Endothelial cell of umbilical vein (primary cell): ENCODE measurements around the gene GABRB2. TPM values are rescaled to one million over a fixed set of nuclear protein-coding genes. Genes with fewer than 3 reads are reported as not detected.

ENCODE experiments used
- BruUV-seq: library from RNA; stranded (reverse); fragments of 400-500 nt; replicated peaks from 2 replicates; lab custom pipeline; 2021; lab: Mats Ljungman, UMichigan
- CTCF ChIA-PET: fragments of 300-600, 350-600 bp; sonication (Branson Sonifier 250); formaldehyde crosslinking; loops from one replicate; lab custom pipeline; 2021; ENCODE audit warnings: antibody characterized with exemption, inconsistent platforms; lab: Charles Lee
- POLR2A ChIA-PET: fragments of 300-600, 350-600 bp; sonication (Branson Sonifier 250); formaldehyde crosslinking; loops from one replicate; lab custom pipeline; 2021; ENCODE audit warnings: antibody characterized with exemption, inconsistent platforms; lab: Charles Lee
- DNase-seq: peaks from one replicate; pipeline ENCODE4 v3.0.0-alpha.2; 2011; ENCODE audit warnings: low read depth, low spot score
- FAIRE-seq: peaks from 2 replicates; lab custom pipeline; 2011; peaks lifted over from hg19 to GRCh38; lab: Jason Lieb, UNC
- H2AFZ ChIP-seq: 2 replicates; pipeline ENCODE4 v1.6.0; 2012; ENCODE audit warnings: low read depth, low read length, control low read depth, inconsistent platforms
- H3K27ac ChIP-seq: 2 replicates; pipeline ENCODE4 v1.5.1; 2011; ENCODE audit warnings: low read depth, mild to moderate bottlenecking, control low read depth, low read length, moderate library complexity; ENCODE audit not compliant: insufficient read depth
- H3K27me3 ChIP-seq, 2 experiments: 2 replicates each; pipeline versions ENCODE4 v1.6.0 to v1.6.1; 2011; ENCODE audit warnings: low read length in 2 of 2, mixed read lengths in 1 of 2; ENCODE audit not compliant: control insufficient read depth in 2 of 2, insufficient read depth in 2 of 2
- H3K36me3 ChIP-seq, 2 experiments: 2 replicates in 1 of 2; 3 replicates in 1 of 2; pipeline ENCODE4 v1.5.1; 2011; ENCODE audit warnings: low read length in 2 of 2, mild to moderate bottlenecking in 1 of 2, moderate library complexity in 1 of 2; ENCODE audit not compliant: control insufficient read depth in 2 of 2, insufficient read depth in 2 of 2; ENCODE audit errors: extremely low read depth in 1 of 2
- H3K4me1 ChIP-seq: 3 replicates; pipeline ENCODE4 v1.5.1; 2011; ENCODE audit warnings: mild to moderate bottlenecking, low read length; ENCODE audit not compliant: control insufficient read depth, insufficient read depth; ENCODE audit errors: extremely low read depth
- H3K4me2 ChIP-seq: 2 replicates; pipeline ENCODE4 v1.6.1; 2011; ENCODE audit warnings: low read length, control low read depth, mixed read lengths; ENCODE audit not compliant: insufficient read depth
- H3K4me3 ChIP-seq, 3 experiments: fragments of 200-600 bp in 1 of 3; sonication (generic), shearing (Covaris generic) in 1 of 3; replicated peaks in 1 of 3; 2 replicates each; pipeline ENCODE4 v1.5.1; 2011 to 2016; ENCODE audit warnings: control low read depth in 3 of 3, low read length in 3 of 3, mild to moderate bottlenecking in 2 of 3, inconsistent platforms in 1 of 3, low read depth in 1 of 3, moderate library complexity in 1 of 3; ENCODE audit not compliant: insufficient read depth in 1 of 3
- H3K79me2 ChIP-seq: 2 replicates; pipeline ENCODE4 v1.6.0; 2012; ENCODE audit warnings: low read length, inconsistent platforms; ENCODE audit not compliant: control insufficient read depth, insufficient read depth
- H3K9ac ChIP-seq: replicated peaks from 2 replicates; pipeline ENCODE3; 2011; ENCODE audit warnings: low read length, control low read depth; ENCODE audit not compliant: insufficient read depth; ENCODE audit errors: extremely low read depth
- H3K9me1 ChIP-seq: replicated peaks from 3 replicates; pipeline ENCODE4 v1.6.0; 2011; ENCODE audit warnings: mild to moderate bottlenecking, low read length; ENCODE audit not compliant: control insufficient read depth, insufficient read depth; ENCODE audit errors: extremely low read depth
- H3K9me3 ChIP-seq: replicated peaks from 2 replicates; pipeline ENCODE4 v1.5.1; 2012; ENCODE audit warnings: low read length, inconsistent platforms; ENCODE audit not compliant: control insufficient read depth, insufficient read depth
- H4K20me1 ChIP-seq: replicated peaks from 2 replicates; pipeline ENCODE3; 2011; ENCODE audit warnings: mild to moderate bottlenecking, low read length; ENCODE audit not compliant: control insufficient read depth, insufficient read depth; ENCODE audit errors: extremely low read depth
- CTCF ChIP-seq, 2 donors: IDR thresholded peaks; 1 replicate in 1 of 2; 2 replicates in 1 of 2; pipeline ENCODE4 v1.5.1; 2011; ENCODE audit warnings: low read length in 2 of 2, mild to moderate bottlenecking in 2 of 2, moderate library complexity in 2 of 2, control low read depth in 1 of 2, inconsistent platforms in 1 of 2, low read depth in 1 of 2; ENCODE audit not compliant: insufficient read depth in 1 of 2; ENCODE audit errors: extremely low read depth in 1 of 2
- EZH2 ChIP-seq: IDR thresholded peaks from 2 replicates; pipeline ENCODE4 v1.6.1; 2012; ENCODE audit warnings: borderline replicate concordance, low read depth, mild to moderate bottlenecking, moderate library complexity, low read length, inconsistent platforms; ENCODE audit not compliant: severe bottlenecking
- FOS ChIP-seq: IDR thresholded peaks from 2 replicates; pipeline ENCODE4 v1.6.1; 2011; ENCODE audit warnings: mild to moderate bottlenecking, low read length, moderate library complexity, borderline replicate concordance; ENCODE audit not compliant: insufficient read depth
- GATA2 ChIP-seq: IDR thresholded peaks from 2 replicates; pipeline ENCODE4 v1.7.0; 2011; ENCODE audit warnings: low read depth, mild to moderate bottlenecking, moderate library complexity, mixed read lengths, low read length; ENCODE audit not compliant: insufficient read length, insufficient read depth
- JUN ChIP-seq: IDR thresholded peaks from 2 replicates; pipeline ENCODE4 v1.6.1; 2011; ENCODE audit warnings: borderline replicate concordance, low read depth; ENCODE audit not compliant: insufficient read length, insufficient read depth
- MAX ChIP-seq: IDR thresholded peaks from 2 replicates; pipeline ENCODE4 v1.6.1; 2011; ENCODE audit not compliant: insufficient read depth, insufficient read length
- MYC ChIP-seq: IDR thresholded peaks from one replicate; pipeline ENCODE4 v1.6.1; 2011; ENCODE audit warnings: mild to moderate bottlenecking, low read depth, low read length
- POLR2A ChIP-seq: IDR thresholded peaks from 2 replicates; pipeline ENCODE4 v1.6.1; 2012; ENCODE audit warnings: low read depth, mild to moderate bottlenecking, control low read depth, low read length
- POLR2AphosphoS5 ChIP-seq: IDR thresholded peaks from 2 replicates; pipeline ENCODE4 v1.6.1; 2012; ENCODE audit warnings: low read depth, mild to moderate bottlenecking, control low read depth, low read length, moderate library complexity; ENCODE audit not compliant: insufficient read depth
- dilution Hi-C: fragments of 300-500 bp; cut with MboI; formaldehyde crosslinking; loops from one replicate; pipeline ENCODE4 v1.15.0; 2019; ENCODE audit warnings: low sequenced_read_pairs; ENCODE audit not compliant: extremely low pct_ligation_motif_present
- intact Hi-C: fragments of 100-400 bp; cut with micrococcal nuclease; formaldehyde crosslinking; loops from one replicate; pipeline ENCODE4 v1.10.0; 2022
- polyA plus RNA-seq, 4 experiments: library from polyadenylated mRNA; depleted of rRNA in 3 of 4; stranded (reverse) in 3 of 4; unstranded in 1 of 4; fragments of >200 nt; gene quantifications; 2 replicates each; pipeline versions ENCODE4 v1.2.1 to v1.2.3, GENCODE V29; 2011 to 2012; ENCODE audit warnings: missing spikeins in 1 of 4
- total RNA-seq: library from RNA; stranded (reverse); gene quantifications from 2 replicates; pipeline ENCODE4 v1.2.3, GENCODE V29; 2021

Gene GABRB2
- total and polyA plus RNA-seq, 2 donors (not counting 3 experiments of a cell fraction or from before 2014, with no cell fraction given), result not detected

- no peaks in the 10 kb centered on the region for H4K20me1 ChIP-seq
- dilution Hi-C loops, result no loop called here
- no peak overlapping the region for H2AFZ ChIP-seq
- no peaks in the 10 kb centered on the region for H3K27me3 ChIP-seq
- TF ChIP-seq EZH2, result no peak
- TF ChIP-seq JUN, result no peak
- no peak for TF ChIP-seq POLR2A
- no peak for TF ChIP-seq MAX
- TF ChIP-seq CTCF (IDR thresholded peaks at IDR 0.05; ENCODE audit: extremely low read depth in 1 of 2, insufficient read depth in 1 of 2, low read depth in 1 of 2, low read length in 2 of 2), result no peak
- no peak for TF ChIP-seq FOS
- TF ChIP-seq MYC, result no peak
- no peak for TF ChIP-seq POLR2AphosphoS5
- TF ChIP-seq GATA2, result no peak
- H3K9me3 ChIP-seq, result peaks cover 4% of the 10 kb centered on the region
- FAIRE-seq (no peak), DNase-seq (no peak)
- no peak overlapping the region for H3K4me3 ChIP-seq
- no peaks in the 10 kb centered on the region for H3K36me3 ChIP-seq
- ChIA-PET POLR2A (no interaction called here), CTCF (no interaction called here)
- no peaks in the 10 kb centered on the region for H3K79me2 ChIP-seq
- intact Hi-C loops, result no loop called here
- H3K9me1 ChIP-seq, result no peaks in the 10 kb centered on the region
- no TSS peak for BruUV-seq
- H3K4me1 ChIP-seq, result no peaks in the 10 kb centered on the region
- H3K4me2 ChIP-seq, result no peak overlapping the region
- H3K9ac ChIP-seq, result no peak overlapping the region
- no peak overlapping the region for H3K27ac ChIP-seq
These were observed 260.4 kb downstream of the GABRB2 start for GRCh38 chr5:161286066-161286655.
